ENCODE measurements around the gene MTMR2. TPM values are rescaled to one million over a fixed set of nuclear protein-coding genes. Genes with fewer than 3 reads are reported as not detected.
"Not testable (repeated sequence)": the region's sequence is repeated elsewhere in the genome, so short reads cannot be mapped to it uniquely, and the experiment has no call there.

MTMR2 gene
- total RNA-seq, 2 donors from 2014 or later = 47.9 to 51.3 TPM

- no peak overlapping the region for H3K27ac Mint-ChIP-seq
- no peak for ATAC-seq
- no peaks in the 10 kb centered on the region for H3K27me3 Mint-ChIP-seq
- no peaks in the 10 kb centered on the region for H3K36me3 Mint-ChIP-seq
- no peaks in the 10 kb centered on the region for H3K9me3 Mint-ChIP-seq
- DNase-seq (ENCODE audit: low spot score) = no peak
- no peak overlapping the region for H3K4me3 Mint-ChIP-seq
- peaks cover 0 to 6% of the 10 kb centered on the region in 2 donors for H3K4me1 Mint-ChIP-seq (ENCODE audit: low read depth in 2 of 2)
These were observed 32.3 kb downstream of the MTMR2 start for GRCh38 chr11:95891423-95892170.

DNA sequence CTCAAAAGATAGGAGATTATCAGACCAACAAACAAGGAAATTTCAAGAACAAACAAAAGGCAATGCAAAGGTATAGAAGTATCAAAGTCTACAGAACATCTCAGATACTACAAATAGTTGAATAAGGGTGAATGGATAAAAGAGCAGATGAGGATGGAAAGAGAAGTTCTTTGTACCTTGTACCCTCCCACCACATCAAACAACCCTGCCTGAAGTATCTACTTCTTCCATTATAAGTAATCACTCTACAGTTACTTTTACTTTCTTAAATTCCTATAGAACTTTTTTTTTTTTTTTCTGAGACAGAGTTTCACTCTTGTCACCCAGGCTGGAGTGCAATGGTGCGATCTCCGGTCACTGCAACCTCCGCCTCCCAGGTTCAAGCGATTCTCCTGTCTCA lies 35.1 kb downstream of the MTMR2 start:
- Mint-ChIP-seq H3K9me3 (no peaks in the 10 kb centered on the region), H3K4me1 (ENCODE audit: low read depth in 2 of 2) (peaks cover 0 to 3% of the 10 kb centered on the region in 2 donors), H3K27me3 (no peaks in the 10 kb centered on the region), H3K36me3 (no peaks in the 10 kb centered on the region), H3K4me3 (no peak overlapping the region), H3K27ac (no peak overlapping the region)
- no peak for ATAC-seq
- no peak for DNase-seq (ENCODE audit: low spot score)

DNA sequence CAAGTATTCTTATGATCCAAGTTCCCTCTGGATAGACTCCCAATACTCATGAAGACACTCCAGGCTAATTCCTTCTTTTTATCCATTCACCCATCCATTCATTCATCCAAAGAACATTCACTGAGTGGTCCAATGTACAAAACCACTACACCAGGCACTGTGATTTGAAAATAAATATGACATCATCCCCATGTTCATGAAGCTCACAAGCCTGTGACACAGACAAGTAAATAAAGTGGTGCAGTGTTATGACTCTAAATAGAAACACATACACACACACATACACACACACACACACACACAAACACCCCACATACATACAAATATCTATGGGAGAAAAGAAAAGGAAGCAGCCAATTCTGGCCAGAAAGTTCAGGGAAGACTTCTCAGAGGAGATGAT lies 35.5 kb downstream of the MTMR2 start:
- Mint-ChIP-seq H3K4me3 (no peak overlapping the region), H3K4me1 (ENCODE audit: low read depth in 2 of 2) (peaks cover 0 to 3% of the 10 kb centered on the region in 2 donors), H3K9me3 (no peaks in the 10 kb centered on the region), H3K27me3 (no peaks in the 10 kb centered on the region), H3K36me3 (no peaks in the 10 kb centered on the region), H3K27ac (no peak overlapping the region)
- DNase-seq (ENCODE audit: low spot score) = no peak
- ATAC-seq = no peak

- Mint-ChIP-seq H3K27ac (no peak overlapping the region), H3K9me3 (no peaks in the 10 kb centered on the region), H3K27me3 (no peaks in the 10 kb centered on the region), H3K4me1 (ENCODE audit: low read depth in 2 of 2) (peaks cover 0 to 3% of the 10 kb centered on the region in 2 donors), H3K4me3 (no peak overlapping the region), H3K36me3 (no peaks in the 10 kb centered on the region)
- no peak for DNase-seq (ENCODE audit: low spot score)
- ATAC-seq = no peak
These were observed 37.4 kb downstream of the MTMR2 start for GRCh38 chr11:95886462-95886861.

- ATAC-seq (no peak), DNase-seq (ENCODE audit: low spot score) (no peak)
- Mint-ChIP-seq H3K27ac (no peak overlapping the region), H3K9me3 (no peaks in the 10 kb centered on the region), H3K27me3 (no peaks in the 10 kb centered on the region), H3K4me3 (no peak overlapping the region), H3K4me1 (ENCODE audit: low read depth in 2 of 2) (peaks cover 0 to 3% of the 10 kb centered on the region in 2 donors), H3K36me3 (no peaks in the 10 kb centered on the region)
These were observed 39.1 kb downstream of the MTMR2 start for GRCh38 chr11:95884802-95885201.

DNA sequence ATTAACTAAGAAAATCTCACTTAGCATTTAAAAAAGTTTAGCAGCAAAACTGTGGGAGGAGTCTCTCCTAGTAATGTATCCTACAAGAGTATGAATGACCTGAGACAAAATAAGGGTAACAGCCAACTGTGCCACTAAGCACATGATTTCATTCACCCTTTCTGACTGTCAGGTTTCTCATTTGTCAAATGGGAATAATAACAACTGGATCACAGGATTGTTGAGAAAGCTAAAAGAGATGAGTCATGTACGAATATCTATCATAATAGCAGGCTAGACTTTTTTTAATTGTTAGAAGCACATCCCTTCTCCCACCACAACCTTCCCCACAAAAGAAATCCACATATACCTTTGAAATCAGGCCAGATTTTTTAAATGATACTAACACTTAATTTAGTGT lies 39.5 kb downstream of the MTMR2 start:
- no peaks in the 10 kb centered on the region for H3K9me3 Mint-ChIP-seq
- DNase-seq (ENCODE audit: low spot score) (no peak), ATAC-seq (no peak)
- H3K4me1 Mint-ChIP-seq (ENCODE audit: low read depth in 2 of 2) = peaks cover 0 to 3% of the 10 kb centered on the region in 2 donors
- no peaks in the 10 kb centered on the region for H3K36me3 Mint-ChIP-seq
- no peaks in the 10 kb centered on the region for H3K27me3 Mint-ChIP-seq
- H3K4me3 Mint-ChIP-seq = no peak overlapping the region
- H3K27ac Mint-ChIP-seq = no peak overlapping the region

GRCh38 chr11:95883381-95883780 lies 40.5 kb downstream of the MTMR2 start:
- Mint-ChIP-seq H3K4me1 (ENCODE audit: low read depth in 2 of 2) (peaks cover 0 to under 1% of the 10 kb centered on the region in 2 donors), H3K36me3 (peaks cover 4% of the 10 kb centered on the region), H3K4me3 (no peak overlapping the region), H3K27ac (no peak overlapping the region), H3K27me3 (no peaks in the 10 kb centered on the region), H3K9me3 (no peaks in the 10 kb centered on the region)
- DNase-seq (ENCODE audit: low spot score) (no peak), ATAC-seq (no peak)

DNA sequence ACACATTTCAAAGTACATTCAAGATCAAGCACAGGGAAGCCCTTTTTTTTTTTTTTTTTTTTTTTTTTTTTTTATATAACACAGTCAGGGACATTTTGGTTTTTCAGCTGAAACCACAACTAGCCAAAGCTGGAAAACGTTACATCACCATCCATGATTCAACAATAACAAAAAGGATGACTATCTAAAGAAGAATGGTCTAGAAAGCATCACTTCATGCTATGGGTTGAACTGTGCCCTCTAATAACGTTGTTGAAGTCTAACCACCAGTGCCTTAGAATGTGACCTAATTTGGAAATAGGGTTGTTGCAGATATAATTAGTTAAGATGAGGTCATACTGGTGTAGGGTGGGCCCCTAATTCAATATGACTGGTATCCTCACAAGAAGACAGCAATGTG lies 46.6 kb downstream of the MTMR2 start:
- Mint-ChIP-seq H3K4me3 (peak overlapping the region; percentile 35), H3K9me3 (no peaks in the 10 kb centered on the region), H3K4me1 (ENCODE audit: low read depth in 2 of 2) (peaks cover 6 to 7% of the 10 kb centered on the region in 2 donors), H3K27me3 (no peaks in the 10 kb centered on the region), H3K27ac (no peak overlapping the region), H3K36me3 (peaks cover 16% of the 10 kb centered on the region)
- DNase-seq (ENCODE audit: low spot score) = no peak
- ATAC-seq = peak; percentile 77 to 83

GRCh38 chr11:95870877-95871276 lies 53.0 kb downstream of the MTMR2 start:
- not testable (repeated sequence) for H3K27me3 Mint-ChIP-seq, ATAC-seq, H3K27ac Mint-ChIP-seq

DNA sequence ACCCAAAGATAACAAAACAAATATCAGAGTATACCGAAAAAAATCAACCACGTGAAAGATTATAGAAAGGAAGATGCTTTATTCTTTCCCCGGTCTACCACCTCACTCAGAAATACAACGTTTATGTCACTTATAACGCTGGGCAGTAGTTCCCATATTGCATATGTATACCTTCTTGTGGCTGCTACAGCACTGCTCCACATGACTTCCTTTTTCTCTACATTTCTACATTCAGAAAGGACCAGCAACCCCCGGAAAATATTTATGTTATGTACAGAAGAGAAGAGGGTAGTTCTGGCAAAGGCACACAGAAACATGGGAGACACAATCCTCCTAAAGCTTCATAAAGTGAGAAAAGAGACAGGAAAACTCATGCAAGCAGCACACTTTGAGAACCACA lies 56.8 kb downstream of the MTMR2 start:
- no peaks in the 10 kb centered on the region for H3K27me3 Mint-ChIP-seq
- H3K4me3 Mint-ChIP-seq = no peak overlapping the region
- peaks cover 7% of the 10 kb centered on the region for H3K36me3 Mint-ChIP-seq
- no peak for ATAC-seq
- peaks cover 0 to 9% of the 10 kb centered on the region in 2 donors for H3K4me1 Mint-ChIP-seq (ENCODE audit: low read depth in 2 of 2)
- no peak overlapping the region for H3K27ac Mint-ChIP-seq
- no peak for DNase-seq (ENCODE audit: low spot score)
- no peaks in the 10 kb centered on the region for H3K9me3 Mint-ChIP-seq

More at GRCh38 chr11:95870877-95871276, 53.0 kb downstream of the MTMR2 start:
- H3K36me3 Mint-ChIP-seq; H3K9me3 Mint-ChIP-seq; H3K4me1 Mint-ChIP-seq (ENCODE audit: low read depth in 2 of 2); H3K4me3 Mint-ChIP-seq; DNase-seq (ENCODE audit: low spot score): not testable (repeated sequence)

- DNase-seq (ENCODE audit: low spot score) = no peak
- Mint-ChIP-seq H3K27me3 (no peaks in the 10 kb centered on the region), H3K4me1 (ENCODE audit: low read depth in 2 of 2) (peaks cover 0 to 8% of the 10 kb centered on the region in 2 donors), H3K9me3 (no peaks in the 10 kb centered on the region), H3K36me3 (peaks cover 7% of the 10 kb centered on the region), H3K4me3 (no peak overlapping the region), H3K27ac (no peak overlapping the region)
- ATAC-seq = no peak
These were observed 60.3 kb downstream of the MTMR2 start for GRCh38 chr11:95863486-95864140.

DNA sequence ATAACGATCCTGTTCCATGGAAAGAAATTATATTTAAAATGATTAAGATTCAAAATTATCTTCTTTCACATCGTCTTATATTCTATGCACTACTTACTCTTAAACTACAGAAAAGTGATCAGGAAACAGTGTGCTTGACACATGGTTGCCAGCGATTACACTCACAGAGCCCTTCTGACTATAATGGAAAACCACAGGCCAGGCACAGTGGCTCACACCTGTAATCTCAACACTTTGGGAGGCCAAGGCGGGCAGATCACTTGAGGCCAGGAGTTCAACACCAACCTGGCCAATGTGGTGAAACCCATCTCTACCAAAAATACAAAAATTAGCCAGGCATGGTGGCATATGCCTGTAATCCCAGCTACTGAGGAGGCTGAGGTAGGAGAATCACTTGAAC lies 63.9 kb downstream of the MTMR2 start:
- not testable (repeated sequence) for H3K4me1 Mint-ChIP-seq (ENCODE audit: low read depth in 2 of 2); H3K27me3 Mint-ChIP-seq; DNase-seq (ENCODE audit: low spot score); H3K27ac Mint-ChIP-seq; H3K4me3 Mint-ChIP-seq; H3K9me3 Mint-ChIP-seq
- peaks cover 17% of the 10 kb centered on the region for H3K36me3 Mint-ChIP-seq
- peak in 1 of 2 donors; percentile 72 for ATAC-seq

GRCh38 chr11:95854362-95854761 lies 69.5 kb downstream of the MTMR2 start:
- not testable (repeated sequence) for DNase-seq (ENCODE audit: low spot score); ATAC-seq; H3K27me3 Mint-ChIP-seq; H3K4me1 Mint-ChIP-seq (ENCODE audit: low read depth in 2 of 2); H3K4me3 Mint-ChIP-seq; H3K9me3 Mint-ChIP-seq
- Mint-ChIP-seq H3K36me3 (peaks cover 10% of the 10 kb centered on the region), H3K27ac (peak overlapping the region in 1 of 2 donors; percentile 21)

GRCh38 chr11:95853862-95854261 lies 70.0 kb downstream of the MTMR2 start:
- Mint-ChIP-seq H3K36me3 (peaks cover 10% of the 10 kb centered on the region), H3K4me1 (ENCODE audit: low read depth in 2 of 2) (no peaks in the 10 kb centered on the region), H3K4me3 (no peak overlapping the region), H3K9me3 (no peaks in the 10 kb centered on the region), H3K27ac (no peak overlapping the region), H3K27me3 (no peaks in the 10 kb centered on the region)
- ATAC-seq = no peak
- no peak for DNase-seq (ENCODE audit: low spot score)

Measured in natural killer cell treated with Interleukin-12 subunit alpha and Interleukin-12 subunit beta and Interleukin-15 and Interleukin-18, amount 100 ng/mL, for 72 hours (primary cell).